ENCODE data around the gene RPS8. TPM values are rescaled to one million over a fixed set of nuclear protein-coding genes. Genes with fewer than 3 reads are reported as not detected.
A peak's percentile ranks its signal among the peaks of the same experiment; 100 is the strongest.

The RPS8 gene
- total RNA-seq, 1 experiment from 2014 or later = 2,296 TPM

GRCh38 chr1:44819608-44820327 lies 44.4 kb downstream of the RPS8 start:
- peak; percentile 96 for DNase-seq (ENCODE audit: low read depth, low spot score)
- ChIA-PET POLR2A (interaction anchor here (0.6 to 9.1 kb wide), 33 partner anchors 11 to 2001 kb away, joined by 3 to 200 read pairs (median 5); partner anchors contain the start of genes ARMH1, BEST4, BTBD19 and DYNLT4), RAD21 (ENCODE audit: low non-redundant PET in 1 of 2, low total read pairs in 2 of 2, uncharacterized antibody in 2 of 2, unreplicated experiment in 2 of 2) (interaction anchor here (1.1 to 1.2 kb wide), 2 partner anchors 26 to 88 kb away, joined by 3 to 4 read pairs; no protein-coding TSS in a partner anchor), CTCF (interaction anchor here (1.0 to 1.8 kb wide), 5 partner anchors 12 to 91 kb away, joined by 3 to 8 read pairs (median 4); partner anchors contain the start of genes PLK3 and RNU5D-1)
- Histone ChIP-seq H3K9me2 (ENCODE audit: insufficient read depth) (no peaks in the 10 kb centered on the region), H3K4me3 (replicated peaks in 1 of 2; ENCODE audit: low read depth in 1 of 2, low read length in 2 of 2) (peak overlapping the region; percentile 36 to 48), H3K79me2 (ENCODE audit: insufficient read depth, low read length) (no peaks in the 10 kb centered on the region), H3K27ac (ENCODE audit: low read depth, low read length) (peak overlapping the region; percentile 83), H3K4me1 (ENCODE audit: control insufficient read depth in 1 of 2, insufficient read depth in 2 of 2, low read length in 2 of 2) (peaks cover 11 to 37% of the 10 kb centered on the region in 2 experiments), H2AFZ (ENCODE audit: low read depth, low read length, poor library complexity, severe bottlenecking) (no peak overlapping the region), H4K20me1 (ENCODE audit: insufficient read depth) (no peaks in the 10 kb centered on the region), H3K4me2 (ENCODE audit: low read length) (peak overlapping the region; percentile 83), H3K9ac (ENCODE audit: low read length) (peak overlapping the region; percentile 76), H3K36me3 (ENCODE audit: control insufficient read depth in 1 of 2, insufficient read depth in 2 of 2, low read length in 2 of 2) (no peaks in the 10 kb centered on the region), H3K27me3 (ENCODE audit: insufficient read depth, low read length) (no peaks in the 10 kb centered on the region), H3K9me3 (ENCODE audit: control insufficient read depth in 1 of 2, insufficient read depth in 1 of 2, low read depth in 1 of 2, low read length in 2 of 2) (no peaks in the 10 kb centered on the region)
- ATAC-seq = peak; percentile 93
- BruUV-seq (replicated peaks) = TSS peak; percentile 96
- intact Hi-C loops (cut with micrococcal nuclease) = no loop called here
- TF ChIP-seq ZFX (IDR thresholded peaks at IDR 0.05) (no peak), SP1 (IDR thresholded peaks at IDR 0.05; ENCODE audit: low read depth) (peak; percentile 95), ELF1 (IDR thresholded peaks at IDR 0.05; ENCODE audit: borderline replicate concordance, low read depth) (no peak; the same call in 1 of the 2 replicates), RAD21 (IDR thresholded peaks at IDR 0.05; ENCODE audit: low read depth) (peak; percentile 52), CEBPB (IDR thresholded peaks at IDR 0.05; ENCODE audit: low read depth) (peak; percentile 90), POLR2AphosphoS5 (IDR thresholded peaks at IDR 0.05; ENCODE audit: low read depth, low read length) (peak; percentile 99), ZNF274 (IDR thresholded peaks at IDR 0.05; ENCODE audit: low read depth, low read length) (no peak), TCF7L2 (IDR thresholded peaks at IDR 0.05; ENCODE audit: borderline replicate concordance, extremely low read depth, insufficient read depth, insufficient read length) (no peak), SIN3A (IDR thresholded peaks at IDR 0.05; ENCODE audit: low read depth) (peak; percentile 100), YY1 (IDR thresholded peaks at IDR 0.05; ENCODE audit: extremely low read depth, insufficient replicate concordance, low read depth, low read length) (peak; percentile 70), EGR1 (IDR thresholded peaks at IDR 0.05; ENCODE audit: low read depth) (peak; percentile 70), FOSL1 (IDR thresholded peaks at IDR 0.05; ENCODE audit: low read depth) (peak; percentile 65; the same call in 1 of the 2 replicates), ATF3 (IDR thresholded peaks at IDR 0.05) (no peak), ZBTB33 (IDR thresholded peaks at IDR 0.05; ENCODE audit: extremely low read depth, insufficient replicate concordance, low read length) (peak; percentile 87), POLR2A (IDR thresholded peaks at IDR 0.05; ENCODE audit: borderline replicate concordance, extremely low read depth, insufficient read depth, insufficient read length) (peak; percentile 100)
- TF ChIP-seq, protein P1, sequence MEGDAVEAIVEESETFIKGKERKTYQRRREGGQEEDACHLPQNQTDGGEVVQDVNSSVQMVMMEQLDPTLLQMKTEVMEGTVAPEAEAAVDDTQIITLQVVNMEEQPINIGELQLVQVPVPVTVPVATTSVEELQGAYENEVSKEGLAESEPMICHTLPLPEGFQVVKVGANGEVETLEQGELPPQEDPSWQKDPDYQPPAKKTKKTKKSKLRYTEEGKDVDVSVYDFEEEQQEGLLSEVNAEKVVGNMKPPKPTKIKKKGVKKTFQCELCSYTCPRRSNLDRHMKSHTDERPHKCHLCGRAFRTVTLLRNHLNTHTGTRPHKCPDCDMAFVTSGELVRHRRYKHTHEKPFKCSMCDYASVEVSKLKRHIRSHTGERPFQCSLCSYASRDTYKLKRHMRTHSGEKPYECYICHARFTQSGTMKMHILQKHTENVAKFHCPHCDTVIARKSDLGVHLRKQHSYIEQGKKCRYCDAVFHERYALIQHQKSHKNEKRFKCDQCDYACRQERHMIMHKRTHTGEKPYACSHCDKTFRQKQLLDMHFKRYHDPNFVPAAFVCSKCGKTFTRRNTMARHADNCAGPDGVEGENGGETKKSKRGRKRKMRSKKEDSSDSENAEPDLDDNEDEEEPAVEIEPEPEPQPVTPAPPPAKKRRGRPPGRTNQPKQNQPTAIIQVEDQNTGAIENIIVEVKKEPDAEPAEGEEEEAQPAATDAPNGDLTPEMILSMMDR (IDR thresholded peaks at IDR 0.05 in 2 of 3, conservative IDR thresholded peaks at IDR 0.05 in 1 of 3; ENCODE audit: borderline replicate concordance in 1 of 3, insufficient read depth in 1 of 3, low read depth in 2 of 3, low read length in 2 of 3) = 0 out of 6 replicates have a peak, but pooled peaks of 1 of the 3 experiments have one; percentile 9
- TF ChIP-seq, protein P2, sequence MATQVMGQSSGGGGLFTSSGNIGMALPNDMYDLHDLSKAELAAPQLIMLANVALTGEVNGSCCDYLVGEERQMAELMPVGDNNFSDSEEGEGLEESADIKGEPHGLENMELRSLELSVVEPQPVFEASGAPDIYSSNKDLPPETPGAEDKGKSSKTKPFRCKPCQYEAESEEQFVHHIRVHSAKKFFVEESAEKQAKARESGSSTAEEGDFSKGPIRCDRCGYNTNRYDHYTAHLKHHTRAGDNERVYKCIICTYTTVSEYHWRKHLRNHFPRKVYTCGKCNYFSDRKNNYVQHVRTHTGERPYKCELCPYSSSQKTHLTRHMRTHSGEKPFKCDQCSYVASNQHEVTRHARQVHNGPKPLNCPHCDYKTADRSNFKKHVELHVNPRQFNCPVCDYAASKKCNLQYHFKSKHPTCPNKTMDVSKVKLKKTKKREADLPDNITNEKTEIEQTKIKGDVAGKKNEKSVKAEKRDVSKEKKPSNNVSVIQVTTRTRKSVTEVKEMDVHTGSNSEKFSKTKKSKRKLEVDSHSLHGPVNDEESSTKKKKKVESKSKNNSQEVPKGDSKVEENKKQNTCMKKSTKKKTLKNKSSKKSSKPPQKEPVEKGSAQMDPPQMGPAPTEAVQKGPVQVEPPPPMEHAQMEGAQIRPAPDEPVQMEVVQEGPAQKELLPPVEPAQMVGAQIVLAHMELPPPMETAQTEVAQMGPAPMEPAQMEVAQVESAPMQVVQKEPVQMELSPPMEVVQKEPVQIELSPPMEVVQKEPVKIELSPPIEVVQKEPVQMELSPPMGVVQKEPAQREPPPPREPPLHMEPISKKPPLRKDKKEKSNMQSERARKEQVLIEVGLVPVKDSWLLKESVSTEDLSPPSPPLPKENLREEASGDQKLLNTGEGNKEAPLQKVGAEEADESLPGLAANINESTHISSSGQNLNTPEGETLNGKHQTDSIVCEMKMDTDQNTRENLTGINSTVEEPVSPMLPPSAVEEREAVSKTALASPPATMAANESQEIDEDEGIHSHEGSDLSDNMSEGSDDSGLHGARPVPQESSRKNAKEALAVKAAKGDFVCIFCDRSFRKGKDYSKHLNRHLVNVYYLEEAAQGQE (IDR thresholded peaks at IDR 0.05; ENCODE audit: low read depth) = no peak
- TF ChIP-seq, protein P3, sequence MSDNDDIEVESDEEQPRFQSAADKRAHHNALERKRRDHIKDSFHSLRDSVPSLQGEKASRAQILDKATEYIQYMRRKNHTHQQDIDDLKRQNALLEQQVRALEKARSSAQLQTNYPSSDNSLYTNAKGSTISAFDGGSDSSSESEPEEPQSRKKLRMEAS (IDR thresholded peaks at IDR 0.05) = peak; percentile 77

Measured in HCT116 (cell line).